Parathyroid adenoma (tissue), 2 donors: ENCODE data around the gene GORASP2.

Experiments
- H2AFZ ChIP-seq: fragments of 300-600 bp; sonication (generic); one replicate; pipeline ENCODE4 v1.7.0; 2017; ENCODE audit warnings: antibody characterized with exemption, mild to moderate bottlenecking
- H3K27ac ChIP-seq: fragments of 300-600 bp; sonication (generic); one replicate; pipeline ENCODE4 v1.7.0; 2017
- H3K27me3 ChIP-seq: fragments of 300-600 bp; sonication (generic); one replicate; pipeline ENCODE4 v1.7.0; 2017; ENCODE audit warnings: low read length; ENCODE audit not compliant: control insufficient read depth, insufficient read depth
- H3K36me3 ChIP-seq: fragments of 300-600 bp; sonication (generic); one replicate; pipeline ENCODE4 v1.7.0; 2017; ENCODE audit warnings: low read length; ENCODE audit not compliant: control insufficient read depth, insufficient read depth
- H3K4me1 ChIP-seq: fragments of 300-600 bp; sonication (generic); one replicate; pipeline ENCODE4 v1.7.0; 2017; ENCODE audit warnings: control low read depth
- H3K4me2 ChIP-seq: fragments of 300-600 bp; sonication (generic); one replicate; pipeline ENCODE4 v1.7.0; 2017; ENCODE audit warnings: low read length
- H3K4me3 ChIP-seq: fragments of 300-600 bp; sonication (generic); one replicate; pipeline ENCODE4 v1.7.0; 2017; ENCODE audit warnings: low read depth, low read length
- H3K79me2 ChIP-seq: fragments of 300-600 bp; sonication (generic); one replicate; pipeline ENCODE4 v1.7.0; 2017; ENCODE audit warnings: control low read depth
- H3K9ac ChIP-seq: fragments of 300-600 bp; sonication (generic); one replicate; pipeline ENCODE4 v1.7.0; 2017; ENCODE audit warnings: mild to moderate bottlenecking
- H3K9me3 ChIP-seq: fragments of 300-600 bp; sonication (generic); one replicate; pipeline ENCODE4 v1.7.0; 2017; ENCODE audit warnings: low read length; ENCODE audit not compliant: control insufficient read depth
- CTCF ChIP-seq: fragments of 300-600 bp; sonication (generic); IDR thresholded peaks from one replicate; pipeline ENCODE4 v1.7.0; 2017; ENCODE audit warnings: antibody characterized with exemption, mild to moderate bottlenecking
- donor health status: primary hyperparathyroidism.

Gene GORASP2

GRCh38 chr2:171008550-171009205 lies 79.6 kb downstream of the GORASP2 start:
- no peak overlapping the region for H3K9ac ChIP-seq
- no peaks in the 10 kb centered on the region for H3K27me3 ChIP-seq
- no peak overlapping the region for H3K27ac ChIP-seq
- H3K9me3 ChIP-seq: no peaks in the 10 kb centered on the region
- no peaks in the 10 kb centered on the region for H3K4me1 ChIP-seq
- no peak overlapping the region for H3K4me2 ChIP-seq
- H3K79me2 ChIP-seq: no peaks in the 10 kb centered on the region
- H3K4me3 ChIP-seq: no peak overlapping the region
- no peak for TF ChIP-seq CTCF
- H2AFZ ChIP-seq: no peak overlapping the region
- no peaks in the 10 kb centered on the region for H3K36me3 ChIP-seq

- Histone ChIP-seq H3K27ac (no peak overlapping the region), H3K4me2 (no peak overlapping the region), H3K79me2 (no peaks in the 10 kb centered on the region), H3K9ac (no peak overlapping the region), H2AFZ (no peak overlapping the region), H3K27me3 (no peaks in the 10 kb centered on the region), H3K9me3 (no peaks in the 10 kb centered on the region), H3K4me3 (no peak overlapping the region), H3K36me3 (no peaks in the 10 kb centered on the region), H3K4me1 (no peaks in the 10 kb centered on the region)
- TF ChIP-seq CTCF: no peak
These were observed 80.3 kb downstream of the GORASP2 start for GRCh38 chr2:171009386-171009785.

GRCh38 chr2:171013851-171014250 lies 84.8 kb downstream of the GORASP2 start:
- no peaks in the 10 kb centered on the region for H3K9me3 ChIP-seq
- H2AFZ ChIP-seq: no peak overlapping the region
- no peak overlapping the region for H3K4me3 ChIP-seq
- no peaks in the 10 kb centered on the region for H3K36me3 ChIP-seq
- H3K27me3 ChIP-seq: no peaks in the 10 kb centered on the region
- H3K9ac ChIP-seq: no peak overlapping the region
- TF ChIP-seq CTCF: no peak
- no peaks in the 10 kb centered on the region for H3K79me2 ChIP-seq
- H3K27ac ChIP-seq: no peak overlapping the region
- H3K4me2 ChIP-seq: no peak overlapping the region
- no peaks in the 10 kb centered on the region for H3K4me1 ChIP-seq

- H3K9me3 ChIP-seq: no peaks in the 10 kb centered on the region
- no peaks in the 10 kb centered on the region for H3K36me3 ChIP-seq
- no peak overlapping the region for H3K9ac ChIP-seq
- no peak overlapping the region for H3K27ac ChIP-seq
- H3K27me3 ChIP-seq: no peaks in the 10 kb centered on the region
- no peak for TF ChIP-seq CTCF
- no peak overlapping the region for H3K4me2 ChIP-seq
- no peaks in the 10 kb centered on the region for H3K79me2 ChIP-seq
- H2AFZ ChIP-seq: no peak overlapping the region
- H3K4me3 ChIP-seq: no peak overlapping the region
- no peaks in the 10 kb centered on the region for H3K4me1 ChIP-seq
These were observed 87.1 kb downstream of the GORASP2 start for GRCh38 chr2:171016125-171016524.
